Central memory CD4-positive, alpha-beta T cell (primary cell): ENCODE results near the gene RANBP1.
A peak's percentile ranks its signal among the peaks of the same experiment; 100 is the strongest.
"Not testable (repeated sequence)": the region's sequence is repeated elsewhere in the genome, so short reads cannot be mapped to it uniquely, and the experiment has no call there.

Experiments used
- DNase-seq: peaks from one replicate; pipeline ENCODE4 v3.0.0; 2022
- total RNA-seq, 3 experiments: gene quantifications; one replicate each; lab custom pipeline; 2026; lab: John Stamatoyannopoulos, UW

The RANBP1 gene
- 23.2 to 217 (median 45.9) reads per million in 3 experiments for total RNA-seq

DNA sequence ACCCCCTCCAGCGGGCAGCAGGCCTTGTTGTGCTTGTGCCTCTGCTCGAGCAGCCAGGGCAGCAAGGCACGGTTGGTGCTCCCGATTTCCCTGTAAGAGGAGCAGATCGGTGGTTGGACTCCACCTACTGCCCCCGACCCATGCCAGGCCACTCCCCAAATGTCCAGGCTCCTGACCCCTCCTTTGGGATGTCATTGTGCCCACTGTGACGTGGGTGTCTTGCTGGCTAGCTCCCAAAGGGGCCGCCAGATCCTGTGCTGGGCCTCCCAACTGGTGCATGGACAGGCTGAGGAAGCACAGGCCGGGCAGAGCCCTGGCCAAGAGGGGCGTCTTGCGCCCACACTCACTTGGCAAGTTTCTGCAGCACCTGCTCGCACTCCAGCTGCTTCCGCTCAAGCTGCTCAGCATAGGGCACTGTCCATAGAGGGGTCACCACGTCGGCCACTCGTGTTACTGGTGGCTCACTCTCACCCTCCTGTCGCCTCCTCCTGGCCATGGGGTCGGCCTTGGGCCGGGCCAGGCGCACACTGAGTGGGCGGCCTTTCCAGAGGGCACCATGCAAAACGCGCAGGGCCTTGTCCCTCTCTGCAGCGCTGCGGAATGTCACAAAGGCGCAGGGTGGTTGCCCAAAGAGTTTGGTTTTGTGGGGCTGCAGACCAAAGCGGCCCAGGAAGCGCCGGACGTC is at the start of gene RANBP1:
Gene RANBP1 (plus strand): TSS at position 414 of the 685 bp plus-strand sequence. CDS start 81 bp downstream, at position 495.
- no peak for DNase-seq

DNA sequence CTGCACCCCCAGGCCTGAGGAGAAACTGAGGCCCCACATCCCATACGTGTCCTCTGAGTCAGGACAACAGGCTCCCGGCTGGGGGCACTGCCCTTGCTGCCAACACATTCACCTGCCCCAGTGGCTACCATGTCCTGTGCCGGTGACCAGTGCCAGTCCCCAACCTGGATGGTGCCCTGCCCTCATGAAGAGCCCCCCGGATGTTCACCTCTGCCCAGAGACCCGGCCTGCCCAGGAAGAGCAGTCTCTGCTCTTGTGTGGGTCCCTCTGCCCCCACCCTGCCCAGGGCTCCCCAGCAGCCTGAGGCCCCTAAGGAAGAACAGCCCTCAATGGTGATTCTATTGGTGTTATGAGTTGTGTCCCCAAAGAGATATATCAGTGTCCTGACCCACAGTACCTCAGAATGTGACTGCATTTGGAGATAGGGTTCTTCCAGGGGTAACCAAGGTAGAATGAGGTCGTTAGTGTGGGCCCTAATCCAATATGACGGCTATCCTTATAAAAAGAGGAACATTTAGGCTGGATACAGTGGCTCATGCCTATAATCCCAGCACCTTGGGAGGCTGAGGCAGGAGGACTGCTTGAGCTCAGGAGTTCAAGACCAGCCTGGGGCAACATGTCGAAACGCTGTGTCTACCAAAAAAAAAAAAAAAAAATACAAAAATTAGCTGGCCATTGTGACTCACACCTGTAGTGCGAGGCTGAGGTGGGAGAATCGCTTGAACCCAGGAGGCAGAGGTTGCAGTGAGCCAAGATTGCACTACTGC is 49.1 kb upstream of the RANBP1 start:
- no peak for DNase-seq

DNA sequence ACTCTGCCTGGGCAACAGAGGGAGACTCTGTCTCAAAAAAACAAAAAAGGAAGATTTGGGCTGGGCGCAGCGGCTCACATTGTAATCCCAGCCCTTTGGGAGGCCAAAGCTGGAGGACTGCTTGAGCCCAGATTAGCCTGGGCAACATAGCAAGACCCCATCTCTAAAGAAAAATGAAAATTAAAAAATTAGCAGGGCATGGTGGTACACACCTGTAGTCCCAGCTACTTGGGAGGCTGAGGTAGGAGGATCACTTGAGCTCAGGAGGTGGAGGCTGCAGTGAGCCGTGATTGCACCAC is 48.6 kb upstream of the RANBP1 start:
- DNase-seq = not testable (repeated sequence)

DNA sequence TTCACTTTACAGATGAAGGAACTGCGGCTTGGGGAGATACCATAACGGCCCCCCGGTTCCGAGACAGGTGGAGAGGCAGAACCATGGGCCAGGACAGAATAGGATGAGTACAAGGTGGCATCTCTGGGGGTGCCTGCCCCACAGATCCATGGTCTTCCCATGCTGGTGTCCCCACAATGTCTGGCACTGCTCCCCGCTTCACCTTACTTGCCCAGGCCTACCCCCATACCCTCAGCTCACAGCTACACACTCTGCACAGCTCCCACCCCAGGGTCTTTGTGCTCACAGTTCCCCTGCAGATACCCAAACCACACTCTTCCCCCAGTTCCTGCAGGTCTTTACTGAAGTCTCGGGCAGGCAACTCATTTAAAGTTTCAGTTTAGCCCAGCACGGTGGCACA is 47.3 kb upstream of the RANBP1 start:
- no peak for DNase-seq

DNA sequence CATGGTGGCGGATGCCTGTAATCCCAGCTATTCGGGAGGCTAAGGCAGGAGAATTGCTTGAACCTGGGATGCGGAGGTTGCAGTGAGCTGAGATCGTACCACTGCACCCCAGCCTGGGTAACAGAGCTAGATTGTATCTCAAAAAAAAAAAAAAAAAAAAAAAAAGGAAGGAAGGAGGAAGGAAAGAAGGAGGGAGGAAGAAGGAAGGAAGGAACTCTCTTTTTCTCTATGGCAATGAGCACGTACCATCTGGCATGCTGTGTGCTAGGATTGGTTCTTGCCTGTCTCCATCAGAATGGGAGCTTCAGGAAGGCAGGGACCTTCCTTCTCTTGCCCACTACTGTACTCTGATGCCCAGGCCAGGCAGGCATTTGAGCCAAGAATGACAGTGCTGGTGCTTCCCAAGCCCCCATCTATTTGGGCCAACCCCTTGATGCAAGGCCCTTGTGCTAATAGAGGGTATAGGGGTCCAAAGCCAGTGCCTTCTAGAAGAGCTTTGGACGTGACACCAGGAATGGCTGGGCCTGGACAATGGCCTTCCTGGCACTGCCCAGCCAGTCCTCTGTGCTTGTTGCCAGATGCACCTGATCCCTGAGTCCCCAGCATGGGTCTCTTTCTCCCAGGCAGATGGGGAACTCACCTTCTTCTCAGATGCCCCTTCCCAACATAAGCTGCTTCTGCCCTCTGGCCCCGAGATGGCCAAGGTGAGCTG is 46.4 kb upstream of the RANBP1 start:
- no peak for DNase-seq

DNA sequence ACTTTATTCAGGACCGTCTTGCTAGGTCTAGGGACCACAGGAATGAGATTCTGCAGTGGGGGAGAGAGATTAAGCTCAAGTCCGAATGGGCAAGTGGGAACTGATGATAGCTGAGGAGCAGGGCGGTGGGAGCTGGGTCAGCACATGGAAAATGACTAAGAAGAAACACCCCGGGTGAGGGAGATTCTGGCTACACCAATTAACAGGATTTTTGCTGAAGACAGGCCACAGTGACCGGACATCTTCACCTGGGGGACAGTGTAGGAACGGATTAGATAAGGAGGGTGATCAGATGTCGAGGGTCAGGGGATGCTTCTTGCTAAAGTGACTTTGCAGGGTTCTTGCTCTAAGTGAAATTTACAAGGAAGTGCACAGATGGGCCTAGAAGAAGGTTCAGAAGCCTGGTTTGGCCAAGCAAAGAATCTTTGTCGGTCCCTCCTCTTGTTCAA is 44.4 kb upstream of the RANBP1 start:
- DNase-seq = no peak

DNA sequence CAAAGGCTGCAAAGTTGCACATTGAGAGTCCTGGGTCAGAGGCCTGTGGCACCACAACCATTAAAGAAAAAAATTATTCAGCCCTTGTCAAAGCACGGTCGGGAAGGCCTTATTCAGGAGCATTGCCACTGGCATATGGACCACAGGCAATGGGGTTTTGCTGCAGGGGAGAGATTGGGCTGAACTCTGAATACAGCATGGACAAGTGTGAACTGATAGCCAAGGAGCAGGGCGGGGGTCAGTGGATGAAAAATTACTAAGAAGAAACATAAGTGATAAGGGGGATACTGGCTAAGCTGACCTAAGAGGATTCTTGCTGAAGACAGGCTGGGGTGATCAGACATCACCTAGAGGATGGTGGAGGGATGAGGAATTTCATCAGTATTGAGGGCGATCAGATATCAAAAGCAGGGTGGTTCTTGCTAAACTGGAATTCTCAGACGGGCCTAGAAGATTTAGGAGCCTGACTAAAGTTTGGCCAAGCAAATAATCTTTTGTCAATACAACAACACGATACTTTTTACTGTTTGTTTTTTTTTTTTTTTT is 39.2 kb upstream of the RANBP1 start:
- DNase-seq = no peak

DNA sequence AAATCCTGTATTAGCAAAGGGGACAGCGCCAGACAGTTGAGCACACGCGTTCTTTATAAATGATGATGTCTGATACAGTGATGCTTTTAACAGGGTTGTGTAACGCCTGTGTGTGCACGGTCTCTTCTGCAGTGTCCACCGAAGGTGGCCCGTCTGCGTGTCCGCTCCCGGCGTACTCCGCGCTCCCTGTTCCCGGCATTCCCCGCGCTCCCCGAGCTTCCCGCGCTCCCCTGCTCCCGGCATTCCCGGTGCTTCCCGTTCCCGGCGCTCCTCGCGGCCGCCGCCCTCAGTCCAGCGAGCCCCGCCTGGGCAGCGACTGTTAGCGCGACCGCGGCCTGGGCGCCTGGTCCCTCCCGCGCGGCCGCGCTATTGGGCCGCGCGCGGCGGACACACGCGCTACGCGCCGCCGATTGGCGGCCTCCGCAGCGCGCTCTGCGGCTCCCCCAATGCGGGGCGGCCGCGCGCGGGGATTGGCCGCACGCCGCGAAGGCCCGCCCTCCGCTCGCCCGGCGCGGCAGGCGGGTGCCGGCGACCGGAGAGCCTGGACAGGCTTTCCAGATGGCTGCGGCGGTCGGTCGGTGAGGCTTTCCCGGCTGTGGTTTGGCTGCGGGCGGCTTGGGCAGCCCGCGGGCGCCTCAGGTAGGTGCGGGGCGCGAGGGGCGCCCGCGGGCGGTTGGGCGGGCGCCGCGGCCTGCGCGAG is 36.0 kb upstream of the RANBP1 start, which contains the start of gene DGCR8:
Gene DGCR8 (plus strand): TSS at position 497 of the 700 bp plus-strand sequence. CDS start 5,723 bp downstream, outside the sequence.
- DNase-seq = peak; percentile 74

DNA sequence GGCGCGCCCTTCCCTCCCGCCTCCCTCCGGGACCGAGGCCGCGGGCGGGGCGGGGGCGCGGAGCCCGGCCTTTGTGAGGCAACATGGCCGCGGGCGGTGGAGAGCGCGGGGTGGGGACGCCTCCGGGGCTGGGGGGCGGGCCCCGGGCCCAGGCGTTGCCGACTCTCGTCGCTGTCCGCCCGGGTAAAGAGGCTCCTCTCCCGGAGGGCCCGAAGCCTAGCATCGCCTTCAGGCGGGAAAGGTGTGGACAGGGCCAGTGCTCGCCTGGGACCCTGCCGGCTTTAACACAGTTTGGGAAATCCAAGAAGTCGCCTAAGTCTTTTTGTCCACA is 35.5 kb upstream of the RANBP1 start:
- peak; percentile 73 for DNase-seq

DNA sequence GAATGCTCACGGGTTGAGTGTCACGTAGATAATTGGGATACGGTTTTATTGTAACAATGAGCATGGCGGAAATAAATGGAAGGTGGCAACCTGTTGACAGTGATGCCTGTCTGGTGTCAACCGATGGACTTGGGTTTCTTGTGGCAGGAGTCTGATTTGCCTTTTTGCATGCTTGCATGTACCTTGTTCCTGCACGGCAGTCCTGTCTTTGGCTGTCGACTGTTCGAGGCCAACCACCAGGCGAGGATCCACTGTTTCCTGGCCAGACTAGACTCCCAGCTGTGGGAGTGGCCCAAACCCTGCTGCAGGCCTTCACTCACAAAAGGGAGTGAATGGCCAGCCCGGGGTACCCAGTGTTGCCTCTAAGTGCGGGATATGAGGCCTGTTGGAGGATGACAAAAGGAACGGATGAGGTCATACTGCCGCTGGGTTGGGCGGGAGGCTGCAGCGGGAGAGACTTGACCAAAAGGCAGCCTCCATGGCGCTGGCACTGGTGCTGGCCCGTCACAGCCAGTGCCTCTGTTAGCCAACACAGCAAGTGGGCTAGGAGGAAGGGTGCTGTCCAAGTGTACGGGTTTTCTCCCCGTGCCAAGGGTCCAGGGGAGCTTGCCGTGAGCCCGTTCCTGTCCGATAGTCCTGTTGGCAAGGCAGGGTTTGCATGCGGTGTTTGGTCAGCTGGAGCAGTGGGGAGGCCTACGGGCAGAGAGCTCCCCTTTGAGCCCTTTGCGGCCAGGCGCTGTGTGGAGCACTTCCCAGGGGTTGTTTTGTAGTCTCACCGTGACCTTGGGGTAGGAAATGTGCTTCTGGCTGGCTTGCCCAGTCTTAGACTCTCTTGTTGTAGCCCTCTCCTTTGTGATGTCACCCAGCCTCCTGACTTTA is 34.9 kb upstream of the RANBP1 start:
- DNase-seq = no peak

DNA sequence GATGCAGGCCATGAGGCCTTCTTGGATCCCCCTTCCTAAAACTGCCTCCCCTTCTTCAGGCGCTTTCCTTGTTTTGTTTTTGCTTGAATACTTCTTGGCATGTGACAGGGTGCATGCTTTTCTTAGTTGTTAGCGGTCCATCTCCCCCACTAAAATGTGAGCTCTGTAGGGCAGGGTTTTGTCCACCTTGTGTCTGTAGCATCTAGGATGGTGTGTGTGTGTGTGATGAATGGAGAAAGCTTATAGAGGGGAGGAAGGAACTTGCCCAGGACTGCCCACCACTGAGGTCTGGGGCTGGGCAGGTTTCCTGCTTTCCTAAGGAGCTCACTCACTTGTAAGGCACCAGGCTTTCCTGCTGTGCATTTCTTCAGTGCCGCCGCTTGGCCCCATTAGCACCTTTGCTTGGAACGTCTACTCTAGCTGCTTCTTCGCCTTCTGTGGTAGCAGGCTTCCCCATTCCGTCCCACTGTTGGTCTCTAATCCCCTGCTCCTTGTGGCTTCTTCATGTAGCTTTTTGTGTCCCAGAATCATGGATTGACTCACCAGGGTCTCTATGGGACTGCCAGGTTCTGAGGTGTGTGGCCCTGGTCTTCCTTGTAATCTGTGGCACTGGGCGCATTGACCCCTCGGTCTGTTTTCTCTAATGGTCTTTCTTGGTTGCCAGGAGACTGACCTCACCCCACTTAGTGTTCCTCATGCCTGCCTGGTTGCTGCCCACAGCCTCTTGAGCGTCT is 32.6 kb upstream of the RANBP1 start:
- DNase-seq = no peak

DNA sequence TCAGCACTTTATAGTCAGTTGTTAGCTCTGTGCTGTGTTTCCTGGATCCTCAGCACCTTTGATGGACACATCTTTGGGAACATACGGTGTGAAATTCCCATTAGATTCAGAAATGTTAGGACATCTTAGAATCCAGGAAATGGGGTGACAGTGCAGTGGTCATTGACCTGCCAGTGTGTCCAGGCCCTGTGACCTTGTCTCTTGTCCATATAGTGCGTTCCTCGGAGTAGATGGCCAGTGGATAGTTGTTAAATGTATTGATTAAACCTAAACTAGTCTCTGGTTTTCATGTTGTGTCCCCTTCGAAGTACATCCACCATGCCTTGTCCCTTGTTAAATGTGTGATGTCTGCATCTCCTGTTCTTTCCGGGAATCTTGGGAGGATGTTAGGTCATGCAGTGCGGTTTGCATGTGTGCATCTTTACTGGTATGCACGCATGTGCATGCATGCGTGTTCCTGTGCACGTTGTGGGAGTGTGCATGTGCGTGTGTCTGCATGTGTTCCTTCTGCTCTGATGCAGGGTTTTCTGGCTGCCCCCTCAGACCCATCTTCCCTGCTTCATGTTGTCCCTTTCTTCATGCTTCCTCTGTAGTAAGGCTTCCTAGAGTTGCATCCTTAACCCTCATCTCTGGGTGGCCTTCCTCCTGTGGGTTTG is 31.9 kb upstream of the RANBP1 start:
- no peak for DNase-seq

DNA sequence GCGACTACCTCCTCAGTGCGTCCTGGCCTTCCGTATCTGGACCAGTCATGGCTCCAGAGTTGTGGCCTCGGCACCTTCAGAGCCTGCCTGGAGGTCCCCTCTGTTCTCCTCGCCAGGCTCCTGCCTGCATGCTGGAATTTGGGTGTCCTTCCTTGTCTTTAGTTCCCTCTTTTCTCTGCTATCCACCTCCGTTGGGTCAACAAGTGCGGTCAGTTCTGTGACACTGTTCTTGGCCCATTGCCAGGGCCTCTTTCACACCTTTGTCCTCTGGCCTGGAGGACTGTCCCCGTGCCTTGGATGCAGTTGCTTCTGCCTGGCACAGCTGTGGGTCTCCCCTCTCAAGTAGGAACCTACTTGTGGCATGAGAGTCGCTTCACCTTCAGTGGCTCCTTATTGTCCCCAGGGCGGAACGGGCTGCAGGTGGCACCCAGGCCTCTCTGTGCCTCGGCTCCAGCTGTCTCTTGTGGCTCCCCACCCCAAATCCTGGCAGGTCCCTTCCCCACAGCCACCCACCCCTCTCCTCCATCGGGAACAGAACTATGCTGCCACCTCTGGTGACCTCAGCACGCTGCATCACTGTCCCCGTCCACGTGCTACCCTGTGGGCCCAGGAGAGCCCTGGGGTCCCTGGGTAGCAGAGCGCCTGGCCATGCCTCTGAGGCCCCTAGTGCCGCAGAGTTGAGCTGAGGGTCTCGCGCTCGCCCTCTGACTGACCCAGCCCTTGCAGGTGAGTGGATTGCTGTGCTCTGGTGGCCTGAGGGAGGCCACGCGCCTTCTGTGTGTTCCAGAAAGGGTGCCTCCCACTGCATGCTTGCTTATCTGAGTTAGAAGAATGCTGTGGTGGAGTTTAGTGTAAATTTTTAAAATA is 31.1 kb upstream of the RANBP1 start:
- no peak for DNase-seq

DNA sequence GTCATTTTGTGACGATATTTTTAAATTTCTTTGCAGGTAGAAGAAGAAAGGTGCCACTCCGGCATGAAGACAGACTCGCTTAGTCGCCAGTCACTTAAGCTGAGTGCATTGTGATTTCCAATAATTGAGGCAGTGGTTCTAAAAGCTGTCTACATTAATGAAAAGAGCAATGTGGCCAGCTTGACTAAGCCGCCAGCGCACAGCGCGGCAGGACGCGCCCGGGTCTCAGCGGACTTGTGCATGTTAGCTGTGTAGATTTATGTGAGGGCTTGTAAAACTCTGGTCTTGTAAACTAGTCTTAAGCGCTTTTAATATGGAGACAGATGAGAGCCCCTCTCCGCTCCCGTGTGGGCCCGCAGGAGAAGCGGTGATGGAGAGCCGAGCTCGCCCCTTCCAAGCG is 30.3 kb upstream of the RANBP1 start:
- no peak for DNase-seq

DNA sequence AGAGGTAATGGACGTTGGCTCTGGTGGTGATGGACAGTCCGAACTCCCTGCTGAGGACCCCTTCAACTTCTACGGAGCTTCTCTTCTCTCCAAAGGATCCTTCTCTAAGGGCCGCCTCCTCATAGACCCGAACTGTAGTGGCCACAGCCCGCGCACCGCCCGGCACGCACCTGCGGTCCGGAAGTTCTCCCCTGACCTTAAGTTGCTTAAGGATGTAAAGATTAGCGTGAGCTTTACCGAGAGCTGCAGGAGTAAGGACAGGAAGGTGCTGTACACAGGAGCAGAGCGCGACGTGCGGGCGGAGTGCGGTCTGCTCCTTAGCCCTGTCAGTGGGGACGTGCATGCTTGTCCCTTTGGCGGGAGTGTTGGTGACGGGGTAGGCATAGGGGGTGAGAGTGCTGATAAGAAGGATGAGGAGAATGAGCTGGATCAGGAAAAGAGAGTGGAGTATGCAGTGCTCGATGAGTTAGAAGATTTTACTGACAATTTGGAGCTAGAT is 29.8 kb upstream of the RANBP1 start:
- no peak for DNase-seq

DNA sequence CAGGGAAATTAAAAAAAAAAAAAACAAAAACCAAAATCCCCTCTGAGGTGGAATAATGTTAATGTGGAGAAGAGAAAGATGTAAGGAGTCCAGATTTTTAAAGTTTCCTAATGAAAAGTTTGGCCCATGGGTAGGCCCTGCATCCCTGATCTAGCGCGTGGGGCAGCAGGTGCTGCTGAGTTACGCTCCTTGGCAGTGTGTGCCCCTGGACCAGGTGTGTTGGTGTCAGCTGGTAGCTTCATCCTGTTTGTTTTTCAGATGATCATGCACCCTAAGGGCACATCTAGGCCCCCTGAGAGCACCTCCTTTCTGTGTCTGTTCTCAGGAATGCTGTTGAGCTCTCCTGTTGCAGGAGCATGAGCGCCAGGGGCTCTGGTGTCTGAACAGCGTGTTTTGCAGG is 29.1 kb upstream of the RANBP1 start:
- no peak for DNase-seq

DNA sequence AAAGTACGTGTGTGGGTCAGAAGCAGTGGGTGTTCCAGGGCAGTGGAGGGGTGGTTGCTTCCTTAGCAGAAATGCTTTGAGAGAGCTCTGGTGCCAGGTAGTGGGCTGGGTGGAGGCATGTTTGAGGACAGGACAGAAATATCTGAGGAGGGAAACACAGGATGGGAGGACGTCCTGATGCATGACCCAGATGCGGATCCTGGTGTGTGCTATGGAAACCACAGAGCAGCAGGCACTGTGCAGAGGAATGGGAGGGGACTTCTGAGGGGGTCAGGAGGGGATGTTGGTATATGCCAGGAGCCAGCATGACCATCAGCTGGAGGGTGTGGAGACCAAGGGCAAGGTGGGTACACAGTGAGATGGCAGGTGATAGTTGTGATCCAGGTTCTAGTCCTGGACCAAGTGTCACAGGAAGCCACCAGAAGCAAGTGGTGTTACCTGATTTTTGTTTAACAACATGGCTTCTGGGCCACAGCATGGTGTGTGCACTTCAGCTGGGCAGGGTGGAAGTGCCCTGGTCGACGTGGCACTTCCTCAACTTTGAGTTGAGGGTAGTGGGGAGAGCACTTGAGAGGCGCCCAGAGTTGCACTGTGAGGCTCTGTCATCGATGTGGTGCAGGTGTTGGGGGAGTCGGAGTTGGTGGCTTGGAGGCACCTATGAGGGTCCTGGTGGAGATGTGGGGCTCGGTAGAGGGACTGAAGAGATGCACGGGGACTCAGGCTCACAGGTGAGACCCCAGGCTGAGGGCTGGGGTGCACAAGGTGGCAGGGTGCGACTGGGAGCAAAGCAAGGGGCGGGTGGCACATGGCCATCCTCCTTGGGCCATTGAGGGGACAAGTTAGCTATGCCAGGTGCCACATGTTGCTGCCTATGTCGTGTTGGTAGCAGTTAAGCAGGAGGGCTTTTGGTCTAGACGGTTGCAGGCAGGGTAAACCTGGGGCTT is 28.3 kb upstream of the RANBP1 start:
- DNase-seq = no peak

DNA sequence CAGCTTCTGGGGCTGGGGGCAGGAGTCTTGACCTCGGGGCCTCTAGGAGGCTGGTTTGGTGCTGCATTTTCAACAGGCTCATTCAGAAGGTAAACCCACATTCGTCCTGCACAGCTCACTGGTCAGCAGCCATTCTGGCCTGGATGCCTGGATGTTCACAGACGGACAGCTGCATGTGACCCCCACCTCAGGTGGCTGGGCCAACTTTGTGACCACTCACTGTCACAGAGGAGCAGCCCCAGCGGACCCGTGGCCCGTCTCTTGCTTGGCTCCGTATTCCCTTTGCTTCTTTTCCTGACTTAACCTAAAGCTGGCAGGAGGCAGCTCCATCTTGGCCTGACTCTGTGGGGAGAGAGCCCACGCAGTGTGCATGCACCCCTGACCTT is 27.6 kb upstream of the RANBP1 start:
- no peak for DNase-seq
